SK-N-SH treated with all-trans-retinoic acid at 6 μM for 48 hours (cell line): ENCODE measurements around the gene INHBB.

Experiments
- ATAC-seq: fragments of 200-7000 bp; cut with Tn5 transposase; 3 replicates; pipeline ENCODE4 v1.9.1; 2020; ENCODE audit warnings: mild to moderate bottlenecking, moderate library complexity
- ARNTL ChIP-seq: fragments of 450-650 bp; formaldehyde crosslinking; IDR thresholded peaks from 2 replicates; pipeline ENCODE4 v1.5.0; 2020; ENCODE audit warnings: low read depth, mild to moderate bottlenecking, moderate library complexity, borderline replicate concordance
- BACH2 ChIP-seq: fragments of 250-450 bp; sonication (Bioruptor Pico); IDR thresholded peaks from 2 replicates; pipeline ENCODE4 v1.9.0; 2021; ENCODE audit warnings: mild to moderate bottlenecking, borderline replicate concordance
- CSDC2 ChIP-seq: fragments of 250-450 bp; sonication (Bioruptor Pico); IDR thresholded peaks from 2 replicates; pipeline ENCODE4 v1.5.0; 2020; ENCODE audit warnings: mild to moderate bottlenecking, moderate library complexity
- ESRRG ChIP-seq: fragments of 250-450 bp; sonication (Bioruptor Pico); IDR thresholded peaks from 2 replicates; pipeline ENCODE4 v1.6.1; 2021; ENCODE audit warnings: mild to moderate bottlenecking
- GLIS3 ChIP-seq: fragments of 250-450 bp; sonication (Bioruptor Pico); IDR thresholded peaks from 2 replicates; pipeline ENCODE4 v1.5.0; 2020; ENCODE audit warnings: mild to moderate bottlenecking, moderate library complexity
- ISL1 ChIP-seq: fragments of 250-450 bp; sonication (Bioruptor Pico); IDR thresholded peaks from 2 replicates; pipeline ENCODE4 v2.1.2; 2022; ENCODE audit warnings: mild to moderate bottlenecking, moderate library complexity
- OSR1 ChIP-seq: fragments of 250-450 bp; sonication (Bioruptor Pico); IDR thresholded peaks from 2 replicates; pipeline ENCODE4 v1.8.0; 2022; ENCODE audit warnings: moderate library complexity, mild to moderate bottlenecking, inconsistent platforms
- PPARA ChIP-seq: fragments of 250-450 bp; sonication (Bioruptor Pico); IDR thresholded peaks from 2 replicates; pipeline ENCODE4 v1.5.0; 2020; ENCODE audit warnings: mild to moderate bottlenecking, borderline replicate concordance
- RARB ChIP-seq: fragments of 250-450 bp; sonication (Bioruptor Pico); IDR thresholded peaks from 2 replicates; pipeline ENCODE4 v1.8.0; 2021; ENCODE audit warnings: mild to moderate bottlenecking, moderate library complexity
- SNAI2 ChIP-seq: fragments of 250-450 bp; sonication (Bioruptor Pico); IDR thresholded peaks from 2 replicates; pipeline ENCODE4 v1.5.0; 2020; ENCODE audit warnings: mild to moderate bottlenecking, moderate library complexity
- TOX ChIP-seq: fragments of 250-450 bp; sonication (Bioruptor Pico); IDR thresholded peaks from 2 replicates; pipeline ENCODE4 v1.8.0; 2021; ENCODE audit warnings: mild to moderate bottlenecking, moderate library complexity, borderline replicate concordance
- ZC3H10 ChIP-seq: fragments of 250-450 bp; sonication (Bioruptor Pico); IDR thresholded peaks from 2 replicates; pipeline ENCODE4 v1.5.1; 2021; ENCODE audit warnings: mild to moderate bottlenecking, moderate library complexity
- ZFP3 ChIP-seq: fragments of 250-450 bp; sonication (Bioruptor Pico); IDR thresholded peaks from 2 replicates; pipeline ENCODE4 v1.5.0; 2020; ENCODE audit warnings: mild to moderate bottlenecking, moderate library complexity
- ZFP30 ChIP-seq: fragments of 450-650 bp; formaldehyde crosslinking; IDR thresholded peaks from 2 replicates; pipeline ENCODE4 v1.5.0; 2022; ENCODE audit warnings: mild to moderate bottlenecking, moderate library complexity
- ZNF565 ChIP-seq: fragments of 450-650 bp; formaldehyde crosslinking; conservative IDR thresholded peaks from 2 replicates; pipeline ENCODE4 v1.5.0; 2020; ENCODE audit warnings: low read depth, mild to moderate bottlenecking, moderate library complexity
- ZNF70 ChIP-seq: fragments of 450-650 bp; formaldehyde crosslinking; IDR thresholded peaks from 2 replicates; pipeline ENCODE4 v1.5.0; 2020; ENCODE audit warnings: mild to moderate bottlenecking, moderate library complexity
- ZNF8 ChIP-seq: fragments of 450-650 bp; formaldehyde crosslinking; IDR thresholded peaks from 2 replicates; pipeline ENCODE4 v1.5.0; 2020; ENCODE audit warnings: mild to moderate bottlenecking, moderate library complexity
- TF ChIP-seq, protein P1 (sequence below): fragments of 250-450 bp; sonication (Bioruptor Pico); IDR thresholded peaks from 2 replicates; pipeline ENCODE4 v1.5.0; 2020; ENCODE audit warnings: mild to moderate bottlenecking, moderate library complexity
- TF ChIP-seq, protein P2 (sequence below): fragments of 250-450 bp; sonication (Bioruptor Pico); IDR thresholded peaks from 2 replicates; pipeline ENCODE4 v1.5.1; 2020; ENCODE audit warnings: low read depth, mild to moderate bottlenecking, moderate library complexity
- TF ChIP-seq, protein P3 (sequence below): fragments of 250-450 bp; sonication (Bioruptor Pico); IDR thresholded peaks from 2 replicates; pipeline ENCODE4 v1.8.0; 2021; ENCODE audit warnings: low read depth, mild to moderate bottlenecking, moderate library complexity, borderline replicate concordance
- TF ChIP-seq, protein P4 (sequence below): fragments of 250-450 bp; sonication (Bioruptor Pico); IDR thresholded peaks from 2 replicates; pipeline ENCODE4 v1.8.0; 2020; ENCODE audit warnings: mild to moderate bottlenecking, moderate library complexity, borderline replicate concordance

INHBB gene

DNA sequence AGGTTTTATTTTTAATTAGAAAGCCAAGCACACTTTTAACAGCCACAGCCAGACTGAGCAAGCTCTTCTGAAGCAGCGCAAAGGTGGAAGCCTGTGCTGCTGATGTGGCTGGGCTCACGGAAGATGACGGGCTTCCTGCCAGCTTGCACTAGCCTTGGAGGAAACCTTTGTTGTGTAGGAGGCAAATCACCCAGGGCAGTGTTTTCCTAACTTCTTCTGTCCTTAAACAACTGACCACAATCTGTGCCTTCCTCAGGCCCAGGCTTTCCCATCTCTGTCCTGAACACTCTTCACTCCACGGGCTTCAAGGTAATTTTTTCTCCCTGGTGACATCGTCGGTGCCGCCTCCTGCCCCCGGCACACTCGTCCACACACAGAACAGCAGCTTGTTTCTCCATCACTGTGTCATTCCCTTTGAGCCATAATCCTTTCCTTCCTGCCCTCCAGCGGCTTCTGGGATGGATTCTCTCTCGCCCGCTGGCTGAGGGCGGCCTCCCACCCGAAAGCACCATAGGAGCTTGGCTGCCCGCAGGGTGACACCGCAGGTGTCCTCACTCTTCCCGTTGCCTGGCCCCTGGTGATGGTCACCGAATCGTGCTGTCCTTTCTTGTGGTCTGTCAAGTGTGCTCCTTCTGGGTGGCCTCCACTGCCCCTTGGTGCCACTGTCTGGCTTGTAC, 31.1 kb upstream of the INHBB start:
- no peak for TF ChIP-seq RARB (CRISPR knock-in tag)
- no peak for ATAC-seq

DNA sequence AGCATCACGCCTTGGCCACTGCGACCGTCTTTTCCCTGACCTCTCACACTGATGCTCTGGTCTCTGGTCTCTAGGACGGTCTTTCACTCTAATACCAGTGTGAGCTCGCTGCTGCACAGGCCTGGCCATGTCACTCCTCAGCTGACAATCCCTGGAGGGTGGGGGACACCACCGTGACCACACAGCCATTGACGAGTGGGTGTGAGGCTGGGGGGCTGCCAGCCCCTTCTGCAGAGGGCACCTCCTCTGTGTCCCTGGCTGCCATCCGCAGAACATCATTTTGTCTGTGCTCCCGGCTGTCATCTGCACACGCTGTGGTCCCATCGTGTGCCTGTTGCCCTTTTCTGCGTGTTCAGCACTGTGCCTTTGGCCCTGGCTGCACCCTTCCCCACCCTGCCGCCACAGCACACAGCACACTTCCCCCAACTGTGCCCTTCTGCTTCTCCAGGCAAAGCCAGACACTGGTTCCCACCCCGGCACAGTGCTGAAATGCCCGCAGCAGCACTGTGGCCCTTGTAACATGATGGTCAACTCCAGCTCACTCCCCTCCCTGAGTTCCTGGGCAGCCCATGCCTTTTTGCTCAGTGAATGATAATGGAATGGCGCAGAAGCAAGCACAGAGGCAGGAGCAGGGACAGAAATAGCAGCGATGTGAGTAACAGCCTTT, 30.4 kb upstream of the INHBB start:
- ATAC-seq = no peak
- TF ChIP-seq, protein P1, sequence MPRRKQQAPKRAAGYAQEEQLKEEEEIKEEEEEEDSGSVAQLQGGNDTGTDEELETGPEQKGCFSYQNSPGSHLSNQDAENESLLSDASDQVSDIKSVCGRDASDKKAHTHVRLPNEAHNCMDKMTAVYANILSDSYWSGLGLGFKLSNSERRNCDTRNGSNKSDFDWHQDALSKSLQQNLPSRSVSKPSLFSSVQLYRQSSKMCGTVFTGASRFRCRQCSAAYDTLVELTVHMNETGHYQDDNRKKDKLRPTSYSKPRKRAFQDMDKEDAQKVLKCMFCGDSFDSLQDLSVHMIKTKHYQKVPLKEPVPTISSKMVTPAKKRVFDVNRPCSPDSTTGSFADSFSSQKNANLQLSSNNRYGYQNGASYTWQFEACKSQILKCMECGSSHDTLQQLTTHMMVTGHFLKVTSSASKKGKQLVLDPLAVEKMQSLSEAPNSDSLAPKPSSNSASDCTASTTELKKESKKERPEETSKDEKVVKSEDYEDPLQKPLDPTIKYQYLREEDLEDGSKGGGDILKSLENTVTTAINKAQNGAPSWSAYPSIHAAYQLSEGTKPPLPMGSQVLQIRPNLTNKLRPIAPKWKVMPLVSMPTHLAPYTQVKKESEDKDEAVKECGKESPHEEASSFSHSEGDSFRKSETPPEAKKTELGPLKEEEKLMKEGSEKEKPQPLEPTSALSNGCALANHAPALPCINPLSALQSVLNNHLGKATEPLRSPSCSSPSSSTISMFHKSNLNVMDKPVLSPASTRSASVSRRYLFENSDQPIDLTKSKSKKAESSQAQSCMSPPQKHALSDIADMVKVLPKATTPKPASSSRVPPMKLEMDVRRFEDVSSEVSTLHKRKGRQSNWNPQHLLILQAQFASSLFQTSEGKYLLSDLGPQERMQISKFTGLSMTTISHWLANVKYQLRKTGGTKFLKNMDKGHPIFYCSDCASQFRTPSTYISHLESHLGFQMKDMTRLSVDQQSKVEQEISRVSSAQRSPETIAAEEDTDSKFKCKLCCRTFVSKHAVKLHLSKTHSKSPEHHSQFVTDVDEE (CRISPR knock-in tag) = no peak
- no peak for TF ChIP-seq ZFP30
- no peak for TF ChIP-seq ZC3H10 (CRISPR knock-in tag)
- no peak for TF ChIP-seq OSR1 (CRISPR knock-in tag)
- TF ChIP-seq ZNF70 (CRISPR knock-in tag) = no peak
- TF ChIP-seq BACH2 (CRISPR knock-in tag) = no peak
- no peak for TF ChIP-seq CSDC2 (CRISPR knock-in tag)
- TF ChIP-seq GLIS3 (CRISPR knock-in tag) = no peak
- no peak for TF ChIP-seq ESRRG
- TF ChIP-seq, protein P2, sequence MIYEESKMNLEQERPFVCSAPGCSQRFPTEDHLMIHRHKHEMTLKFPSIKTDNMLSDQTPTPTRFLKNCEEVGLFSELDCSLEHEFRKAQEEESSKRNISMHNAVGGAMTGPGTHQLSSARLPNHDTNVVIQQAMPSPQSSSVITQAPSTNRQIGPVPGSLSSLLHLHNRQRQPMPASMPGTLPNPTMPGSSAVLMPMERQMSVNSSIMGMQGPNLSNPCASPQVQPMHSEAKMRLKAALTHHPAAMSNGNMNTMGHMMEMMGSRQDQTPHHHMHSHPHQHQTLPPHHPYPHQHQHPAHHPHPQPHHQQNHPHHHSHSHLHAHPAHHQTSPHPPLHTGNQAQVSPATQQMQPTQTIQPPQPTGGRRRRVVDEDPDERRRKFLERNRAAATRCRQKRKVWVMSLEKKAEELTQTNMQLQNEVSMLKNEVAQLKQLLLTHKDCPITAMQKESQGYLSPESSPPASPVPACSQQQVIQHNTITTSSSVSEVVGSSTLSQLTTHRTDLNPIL (CRISPR knock-in tag) = no peak
- no peak for TF ChIP-seq ZNF8 (CRISPR knock-in tag)
- TF ChIP-seq ARNTL = no peak
- TF ChIP-seq, protein P3, sequence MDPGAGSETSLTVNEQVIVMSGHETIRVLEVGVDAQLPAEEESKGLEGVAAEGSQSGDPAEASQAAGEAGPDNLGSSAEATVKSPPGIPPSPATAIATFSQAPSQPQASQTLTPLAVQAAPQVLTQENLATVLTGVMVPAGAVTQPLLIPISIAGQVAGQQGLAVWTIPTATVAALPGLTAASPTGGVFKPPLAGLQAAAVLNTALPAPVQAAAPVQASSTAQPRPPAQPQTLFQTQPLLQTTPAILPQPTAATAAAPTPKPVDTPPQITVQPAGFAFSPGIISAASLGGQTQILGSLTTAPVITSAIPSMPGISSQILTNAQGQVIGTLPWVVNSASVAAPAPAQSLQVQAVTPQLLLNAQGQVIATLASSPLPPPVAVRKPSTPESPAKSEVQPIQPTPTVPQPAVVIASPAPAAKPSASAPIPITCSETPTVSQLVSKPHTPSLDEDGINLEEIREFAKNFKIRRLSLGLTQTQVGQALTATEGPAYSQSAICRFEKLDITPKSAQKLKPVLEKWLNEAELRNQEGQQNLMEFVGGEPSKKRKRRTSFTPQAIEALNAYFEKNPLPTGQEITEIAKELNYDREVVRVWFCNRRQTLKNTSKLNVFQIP (CRISPR knock-in tag) = no peak
- TF ChIP-seq ZFP3 (CRISPR knock-in tag) = no peak
- no peak for TF ChIP-seq RARB (CRISPR knock-in tag)
- TF ChIP-seq, protein P4, sequence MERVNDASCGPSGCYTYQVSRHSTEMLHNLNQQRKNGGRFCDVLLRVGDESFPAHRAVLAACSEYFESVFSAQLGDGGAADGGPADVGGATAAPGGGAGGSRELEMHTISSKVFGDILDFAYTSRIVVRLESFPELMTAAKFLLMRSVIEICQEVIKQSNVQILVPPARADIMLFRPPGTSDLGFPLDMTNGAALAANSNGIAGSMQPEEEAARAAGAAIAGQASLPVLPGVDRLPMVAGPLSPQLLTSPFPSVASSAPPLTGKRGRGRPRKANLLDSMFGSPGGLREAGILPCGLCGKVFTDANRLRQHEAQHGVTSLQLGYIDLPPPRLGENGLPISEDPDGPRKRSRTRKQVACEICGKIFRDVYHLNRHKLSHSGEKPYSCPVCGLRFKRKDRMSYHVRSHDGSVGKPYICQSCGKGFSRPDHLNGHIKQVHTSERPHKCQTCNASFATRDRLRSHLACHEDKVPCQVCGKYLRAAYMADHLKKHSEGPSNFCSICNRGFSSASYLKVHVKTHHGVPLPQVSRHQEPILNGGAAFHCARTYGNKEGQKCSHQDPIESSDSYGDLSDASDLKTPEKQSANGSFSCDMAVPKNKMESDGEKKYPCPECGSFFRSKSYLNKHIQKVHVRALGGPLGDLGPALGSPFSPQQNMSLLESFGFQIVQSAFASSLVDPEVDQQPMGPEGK (CRISPR knock-in tag) = no peak
- TF ChIP-seq PPARA (CRISPR knock-in tag) = no peak

DNA sequence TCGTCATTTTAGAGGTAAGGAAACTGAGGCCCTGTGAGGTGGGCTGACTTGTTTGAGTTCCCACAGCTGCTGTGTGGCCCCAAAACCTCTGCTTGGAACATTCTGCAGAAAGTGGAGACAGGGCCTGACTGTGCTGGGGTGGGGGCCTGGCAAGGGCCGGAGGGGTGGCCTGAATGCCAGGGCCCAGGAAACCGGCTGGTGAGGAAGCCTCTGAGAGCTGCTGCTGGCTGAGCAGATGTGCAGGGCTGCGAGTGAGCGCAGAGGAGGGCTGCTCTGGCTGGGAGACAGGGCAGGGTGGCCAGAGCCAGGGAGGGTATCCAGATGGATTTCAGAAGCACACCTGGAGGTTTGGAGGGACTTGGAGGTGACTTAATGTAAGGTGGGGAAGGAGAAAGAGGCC, 29.9 kb upstream of the INHBB start:
- no peak for ATAC-seq
- TF ChIP-seq CSDC2 (CRISPR knock-in tag) (no peak), TOX (CRISPR knock-in tag) (no peak), ZFP30 (no peak), ZNF565 (CRISPR knock-in tag) (no peak), ZFP3 (CRISPR knock-in tag) (no peak), ESRRG (no peak), BACH2 (CRISPR knock-in tag) (no peak), ISL1 (CRISPR knock-in tag) (no peak), SNAI2 (CRISPR knock-in tag) (no peak), ZNF8 (CRISPR knock-in tag) (no peak), ZC3H10 (CRISPR knock-in tag) (no peak)
- TF ChIP-seq, protein P4 (CRISPR knock-in tag) = no peak
- TF ChIP-seq, all 23 proteins: peak for 0
